HepG2 (cell line): ENCODE data around the gene CHD9. TPM values are rescaled to one million over a fixed set of nuclear protein-coding genes. Genes with fewer than 3 reads are reported as not detected.

Experiments used
- AKAP8 ChIP-seq: sonication (generic); formaldehyde crosslinking; IDR thresholded peaks from 2 replicates; pipeline ENCODE4 v1.5.1; 2020; ENCODE audit warnings: mild to moderate bottlenecking, missing genetic modification reagents
- KMT2A ChIP-seq: sonication (generic); formaldehyde crosslinking; IDR thresholded peaks from 2 replicates; pipeline ENCODE4 v1.4.0; 2020; ENCODE audit warnings: missing genetic modification reagents
- KMT2B ChIP-seq: IDR thresholded peaks from 2 replicates; pipeline ENCODE4 v1.6.1; 2016; ENCODE audit warnings: missing genetic modification reagents, missing compliant biosample characterization
- MIER3 ChIP-seq: IDR thresholded peaks from 2 replicates; pipeline ENCODE4 v1.6.1; 2016; ENCODE audit warnings: missing compliant biosample characterization, borderline replicate concordance
- MZF1 ChIP-seq: sonication (generic); formaldehyde crosslinking; IDR thresholded peaks from 2 replicates; pipeline ENCODE4 v1.8.1; 2023; ENCODE audit warnings: mild to moderate bottlenecking, missing genetic modification reagents, borderline replicate concordance
- PTBP1 ChIP-seq: fragments of 200-400 bp; formaldehyde crosslinking; IDR thresholded peaks from 2 replicates; pipeline ENCODE4 v1.6.1; 2018; ENCODE audit warnings: low read length, low read depth; ENCODE audit not compliant: poor library complexity, severe bottlenecking
- SIN3A ChIP-seq: IDR thresholded peaks from 2 replicates; pipeline ENCODE4 v1.6.1; 2011; ENCODE audit warnings: low read depth, mild to moderate bottlenecking, control low read depth, low read length, borderline replicate concordance
- ZNF460 ChIP-seq: sonication (generic); formaldehyde crosslinking; IDR thresholded peaks from 2 replicates; pipeline ENCODE4 v1.5.1; 2020; ENCODE audit warnings: missing genetic modification reagents, mild to moderate bottlenecking, borderline replicate concordance
- ZNF468 ChIP-seq: sonication (generic); formaldehyde crosslinking; IDR thresholded peaks from 2 replicates; pipeline ENCODE4 v1.8.0; 2022; ENCODE audit warnings: mild to moderate bottlenecking, moderate library complexity, missing genetic modification reagents
- ZNF530 ChIP-seq: sonication (generic); formaldehyde crosslinking; IDR thresholded peaks from 2 replicates; pipeline ENCODE4 v1.5.0; 2020; ENCODE audit warnings: low read depth, mild to moderate bottlenecking, missing genetic modification reagents
- ZNF605 ChIP-seq: sonication (generic); formaldehyde crosslinking; IDR thresholded peaks from 2 replicates; pipeline ENCODE4 v1.8.0; 2022; ENCODE audit warnings: mild to moderate bottlenecking, missing genetic modification reagents
- ZNF615 ChIP-seq: sonication (generic); formaldehyde crosslinking; IDR thresholded peaks from 2 replicates; pipeline ENCODE4 v1.5.0; 2020; ENCODE audit warnings: mild to moderate bottlenecking, missing genetic modification reagents, borderline replicate concordance
- ZNF816 ChIP-seq: sonication (generic); formaldehyde crosslinking; IDR thresholded peaks from 2 replicates; pipeline ENCODE4 v1.8.0; 2022; ENCODE audit warnings: missing genetic modification reagents, mild to moderate bottlenecking, borderline replicate concordance
- polyA plus RNA-seq, 8 experiments: library from polyadenylated mRNA; depleted of rRNA in 3 of 8; stranded (reverse) in 7 of 8; unstranded in 1 of 8; fragments of >200 nt; fragmentation: Illumina TruSeq in 4 of 8; extraction: Trizol in 4 of 8; gene quantifications; 2 replicates each; pipeline versions ENCODE4 v1.2.1 to v1.2.3, GENCODE V29; 2011 to 2016; ENCODE audit warnings: low read depth in 4 of 8, missing spikeins in 1 of 8, mixed read lengths in 1 of 8; ENCODE audit not compliant: insufficient read depth in 1 of 8
- total RNA-seq, 5 experiments: library from RNA; depleted of rRNA; stranded (reverse); fragments of >200 nt; fragmentation: Illumina TruSeq; extraction: Trizol; gene quantifications; 2 replicates each; pipeline ENCODE4 v1.2.3, GENCODE V29; 2016; ENCODE audit warnings: low read depth in 1 of 5
- TF ChIP-seq, protein P1 (sequence below): sonication (generic); formaldehyde crosslinking; IDR thresholded peaks from 2 replicates; pipeline ENCODE4 v1.5.0; 2020; ENCODE audit warnings: mild to moderate bottlenecking, low read depth, missing genetic modification reagents, borderline replicate concordance
- TF ChIP-seq, protein P2 (sequence below): sonication (generic); formaldehyde crosslinking; IDR thresholded peaks from 2 replicates; pipeline ENCODE4 v1.4.0; 2020; ENCODE audit warnings: missing genetic modification reagents, borderline replicate concordance
- TF ChIP-seq, protein P3 (sequence below): sonication (generic); formaldehyde crosslinking; IDR thresholded peaks from 2 replicates; pipeline ENCODE4 v1.4.0; 2020; ENCODE audit warnings: missing genetic modification reagents
- TF ChIP-seq, protein P4 (sequence below): sonication (generic); formaldehyde crosslinking; IDR thresholded peaks from 2 replicates; pipeline ENCODE4 v1.4.0; 2020; ENCODE audit warnings: mild to moderate bottlenecking, missing genetic modification reagents
- TF ChIP-seq, protein P5 (sequence below): sonication (generic); formaldehyde crosslinking; IDR thresholded peaks from 2 replicates; pipeline ENCODE4 v1.8.1; 2023; ENCODE audit warnings: mild to moderate bottlenecking, inconsistent platforms, moderate library complexity, missing genetic modification reagents, borderline replicate concordance
- TF ChIP-seq, protein P6 (sequence below): sonication (generic); formaldehyde crosslinking; IDR thresholded peaks from 2 replicates; pipeline ENCODE4 v1.5.0; 2020; ENCODE audit warnings: mild to moderate bottlenecking, missing genetic modification reagents

CHD9 gene
- total and polyA plus RNA-seq, 2 of the 13 experiments (the other 11 are each of a cell fraction or from before 2014, with no cell fraction given), result 23.4 to 27.7 TPM

DNA sequence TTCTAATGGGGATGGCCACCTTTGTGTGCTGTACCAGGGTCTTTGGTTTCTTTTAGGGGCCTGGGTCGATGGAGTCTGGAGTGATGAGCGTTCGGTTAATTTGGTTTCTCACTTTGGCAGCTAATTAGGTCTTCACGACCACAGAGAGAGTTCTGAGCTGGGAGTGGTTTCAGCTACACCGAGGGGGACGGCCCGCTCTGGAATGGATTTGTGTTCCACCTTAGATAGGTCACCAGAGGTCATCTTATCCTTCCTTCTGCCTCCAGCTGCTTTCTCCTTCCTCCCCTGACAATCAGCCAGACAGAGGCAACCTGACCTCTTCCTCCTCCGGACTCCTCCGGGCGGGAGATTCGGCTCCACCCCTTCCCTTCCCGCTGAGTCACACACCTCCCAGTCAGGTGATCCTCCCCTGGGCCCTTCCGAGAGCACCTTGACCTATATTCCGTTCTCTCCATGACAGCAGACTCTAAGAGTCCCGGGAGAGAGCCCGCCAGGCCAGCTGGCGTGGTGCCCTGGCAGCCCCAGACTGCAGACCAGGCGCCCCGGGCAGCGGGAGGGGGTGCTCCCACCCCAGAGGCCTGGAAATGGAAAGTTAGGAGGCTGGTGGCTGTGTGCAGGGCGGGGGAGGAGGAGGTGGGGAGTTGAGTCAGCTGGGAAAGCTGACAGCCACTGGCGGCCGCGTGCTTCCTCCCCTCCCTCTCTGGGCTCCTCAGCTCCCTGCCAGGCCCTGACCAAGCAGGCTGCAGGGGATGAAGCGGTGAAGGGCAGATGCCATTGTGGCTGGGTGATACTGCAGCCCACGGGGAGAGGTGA lies 44.7 kb downstream of the CHD9 start (continued):
- TF ChIP-seq ZNF530 (no peak), PTBP1 (peak; percentile 84), KMT2A (CRISPR knock-in tag) (peak; percentile 14; the same call in 1 of the 2 replicates), ZNF615 (CRISPR knock-in tag) (no peak), ZNF460 (CRISPR knock-in tag) (no peak), ZNF816 (CRISPR knock-in tag) (no peak), SIN3A (no peak), ZNF605 (CRISPR knock-in tag) (no peak), MZF1 (0 out of 2 replicates have a peak, but pooled peaks have one; percentile 40), ZNF468 (no peak), KMT2B (CRISPR knock-in tag) (no peak; the same call in 1 of the 2 replicates), MIER3 (CRISPR knock-in tag) (peak; percentile 66; the same call in 1 of the 2 replicates), AKAP8 (CRISPR knock-in tag) (no peak)
- TF ChIP-seq, protein P1, sequence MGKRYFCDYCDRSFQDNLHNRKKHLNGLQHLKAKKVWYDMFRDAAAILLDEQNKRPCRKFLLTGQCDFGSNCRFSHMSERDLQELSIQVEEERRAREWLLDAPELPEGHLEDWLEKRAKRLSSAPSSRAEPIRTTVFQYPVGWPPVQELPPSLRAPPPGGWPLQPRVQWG (CRISPR knock-in tag), result no peak
- TF ChIP-seq, protein P2, sequence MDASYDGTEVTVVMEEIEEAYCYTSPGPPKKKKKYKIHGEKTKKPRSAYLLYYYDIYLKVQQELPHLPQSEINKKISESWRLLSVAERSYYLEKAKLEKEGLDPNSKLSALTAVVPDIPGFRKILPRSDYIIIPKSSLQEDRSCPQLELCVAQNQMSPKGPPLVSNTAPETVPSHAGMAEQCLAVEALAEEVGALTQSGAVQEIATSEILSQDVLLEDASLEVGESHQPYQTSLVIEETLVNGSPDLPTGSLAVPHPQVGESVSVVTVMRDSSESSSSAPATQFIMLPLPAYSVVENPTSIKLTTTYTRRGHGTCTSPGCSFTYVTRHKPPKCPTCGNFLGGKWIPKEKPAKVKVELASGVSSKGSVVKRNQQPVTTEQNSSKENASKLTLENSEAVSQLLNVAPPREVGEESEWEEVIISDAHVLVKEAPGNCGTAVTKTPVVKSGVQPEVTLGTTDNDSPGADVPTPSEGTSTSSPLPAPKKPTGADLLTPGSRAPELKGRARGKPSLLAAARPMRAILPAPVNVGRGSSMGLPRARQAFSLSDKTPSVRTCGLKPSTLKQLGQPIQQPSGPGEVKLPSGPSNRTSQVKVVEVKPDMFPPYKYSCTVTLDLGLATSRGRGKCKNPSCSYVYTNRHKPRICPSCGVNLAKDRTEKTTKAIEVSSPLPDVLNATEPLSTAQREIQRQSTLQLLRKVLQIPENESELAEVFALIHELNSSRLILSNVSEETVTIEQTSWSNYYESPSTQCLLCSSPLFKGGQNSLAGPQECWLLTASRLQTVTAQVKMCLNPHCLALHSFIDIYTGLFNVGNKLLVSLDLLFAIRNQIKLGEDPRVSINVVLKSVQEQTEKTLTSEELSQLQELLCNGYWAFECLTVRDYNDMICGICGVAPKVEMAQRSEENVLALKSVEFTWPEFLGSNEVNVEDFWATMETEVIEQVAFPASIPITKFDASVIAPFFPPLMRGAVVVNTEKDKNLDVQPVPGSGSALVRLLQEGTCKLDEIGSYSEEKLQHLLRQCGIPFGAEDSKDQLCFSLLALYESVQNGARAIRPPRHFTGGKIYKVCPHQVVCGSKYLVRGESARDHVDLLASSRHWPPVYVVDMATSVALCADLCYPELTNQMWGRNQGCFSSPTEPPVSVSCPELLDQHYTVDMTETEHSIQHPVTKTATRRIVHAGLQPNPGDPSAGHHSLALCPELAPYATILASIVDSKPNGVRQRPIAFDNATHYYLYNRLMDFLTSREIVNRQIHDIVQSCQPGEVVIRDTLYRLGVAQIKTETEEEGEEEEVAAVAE (CRISPR knock-in tag), result no peak
- TF ChIP-seq, protein P3, sequence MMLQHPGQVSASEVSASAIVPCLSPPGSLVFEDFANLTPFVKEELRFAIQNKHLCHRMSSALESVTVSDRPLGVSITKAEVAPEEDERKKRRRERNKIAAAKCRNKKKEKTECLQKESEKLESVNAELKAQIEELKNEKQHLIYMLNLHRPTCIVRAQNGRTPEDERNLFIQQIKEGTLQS (CRISPR knock-in tag), result peak; percentile 51; the same call in 1 of the 2 replicates
- TF ChIP-seq, protein P4, sequence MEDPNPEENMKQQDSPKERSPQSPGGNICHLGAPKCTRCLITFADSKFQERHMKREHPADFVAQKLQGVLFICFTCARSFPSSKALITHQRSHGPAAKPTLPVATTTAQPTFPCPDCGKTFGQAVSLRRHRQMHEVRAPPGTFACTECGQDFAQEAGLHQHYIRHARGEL, result no peak; the same call in 1 of the 2 replicates
- TF ChIP-seq, protein P5, sequence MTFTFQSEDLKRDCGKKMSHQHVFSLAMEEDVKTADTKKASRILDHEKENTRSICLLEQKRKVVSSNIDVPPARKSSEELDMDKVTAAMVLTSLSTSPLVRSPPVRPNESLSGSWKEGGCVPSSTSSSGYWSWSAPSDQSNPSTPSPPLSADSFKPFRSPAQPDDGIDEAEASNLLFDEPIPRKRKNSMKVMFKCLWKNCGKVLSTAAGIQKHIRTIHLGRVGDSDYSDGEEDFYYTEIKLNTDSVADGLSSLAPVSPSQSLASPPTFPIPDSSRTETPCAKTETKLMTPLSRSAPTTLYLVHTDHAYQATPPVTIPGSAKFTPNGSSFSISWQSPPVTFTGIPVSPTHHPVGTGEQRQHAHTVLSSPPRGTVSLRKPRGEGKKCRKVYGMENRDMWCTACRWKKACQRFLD, result peak; percentile 61; the same call in 1 of the 2 replicates
- TF ChIP-seq, protein P6, sequence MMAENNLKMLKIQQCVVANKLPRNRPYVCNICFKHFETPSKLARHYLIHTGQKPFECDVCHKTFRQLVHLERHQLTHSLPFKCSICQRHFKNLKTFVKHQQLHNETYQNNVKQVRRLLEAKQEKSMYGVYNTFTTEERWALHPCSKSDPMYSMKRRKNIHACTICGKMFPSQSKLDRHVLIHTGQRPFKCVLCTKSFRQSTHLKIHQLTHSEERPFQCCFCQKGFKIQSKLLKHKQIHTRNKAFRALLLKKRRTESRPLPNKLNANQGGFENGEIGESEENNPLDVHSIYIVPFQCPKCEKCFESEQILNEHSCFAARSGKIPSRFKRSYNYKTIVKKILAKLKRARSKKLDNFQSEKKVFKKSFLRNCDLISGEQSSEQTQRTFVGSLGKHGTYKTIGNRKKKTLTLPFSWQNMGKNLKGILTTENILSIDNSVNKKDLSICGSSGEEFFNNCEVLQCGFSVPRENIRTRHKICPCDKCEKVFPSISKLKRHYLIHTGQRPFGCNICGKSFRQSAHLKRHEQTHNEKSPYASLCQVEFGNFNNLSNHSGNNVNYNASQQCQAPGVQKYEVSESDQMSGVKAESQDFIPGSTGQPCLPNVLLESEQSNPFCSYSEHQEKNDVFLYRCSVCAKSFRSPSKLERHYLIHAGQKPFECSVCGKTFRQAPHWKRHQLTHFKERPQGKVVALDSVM, result peak; percentile 46; the same call in 1 of the 2 replicates
